GM18519 (cell line): ENCODE data around the gene ATP8A2.
"Not testable (repeated sequence)": the region's sequence is repeated elsewhere in the genome, so short reads cannot be mapped to it uniquely, and the experiment has no call there.

ENCODE experiments used
- ATAC-seq: cut with Tn5 transposase; IDR thresholded peaks from one replicate; pipeline ENCODE4 v1.9.1; 2021; ENCODE audit warnings: mild to moderate bottlenecking, moderate library complexity; ENCODE audit not compliant: unreplicated experiment, low FRiP score

ATP8A2 gene

DNA sequence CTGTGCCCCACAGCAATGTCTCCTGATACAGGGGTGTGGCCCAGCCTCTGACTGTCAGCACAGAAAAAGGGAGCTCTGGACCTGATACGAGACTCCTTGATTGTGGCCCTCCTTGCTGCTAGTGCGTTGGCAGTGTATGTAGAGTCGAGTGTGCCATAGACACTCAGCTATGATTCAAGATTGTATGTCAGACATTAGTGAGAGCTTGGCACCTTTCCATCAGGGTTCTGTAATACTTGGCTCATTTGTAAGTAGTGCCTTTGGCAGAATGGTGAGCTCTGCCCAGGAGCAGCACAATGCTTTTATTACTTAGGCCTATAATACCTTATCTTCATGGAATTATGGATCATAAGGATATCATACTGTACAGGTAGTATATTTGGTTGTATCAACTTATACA lies 83.4 kb downstream of the ATP8A2 start:
- no peak for ATAC-seq

DNA sequence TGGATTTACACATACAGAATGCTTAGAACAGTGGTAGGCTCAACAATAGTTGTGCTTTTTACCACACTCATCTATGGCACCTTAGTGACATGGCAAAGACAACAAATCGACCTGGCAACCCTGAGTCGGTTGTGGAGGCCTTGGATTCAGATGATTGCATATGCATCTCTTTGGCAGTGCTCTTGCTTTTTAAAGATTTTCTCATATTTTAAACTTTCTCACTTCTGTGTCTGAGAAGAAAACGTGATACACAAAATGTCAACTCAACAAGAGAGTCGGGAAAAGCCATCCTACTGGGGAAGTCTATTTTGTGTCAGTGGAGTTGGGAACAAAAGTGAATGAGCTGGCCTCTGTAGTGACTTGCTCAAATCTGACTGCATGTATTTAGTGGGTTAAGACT lies 85.8 kb downstream of the ATP8A2 start:
- ATAC-seq: no peak

DNA sequence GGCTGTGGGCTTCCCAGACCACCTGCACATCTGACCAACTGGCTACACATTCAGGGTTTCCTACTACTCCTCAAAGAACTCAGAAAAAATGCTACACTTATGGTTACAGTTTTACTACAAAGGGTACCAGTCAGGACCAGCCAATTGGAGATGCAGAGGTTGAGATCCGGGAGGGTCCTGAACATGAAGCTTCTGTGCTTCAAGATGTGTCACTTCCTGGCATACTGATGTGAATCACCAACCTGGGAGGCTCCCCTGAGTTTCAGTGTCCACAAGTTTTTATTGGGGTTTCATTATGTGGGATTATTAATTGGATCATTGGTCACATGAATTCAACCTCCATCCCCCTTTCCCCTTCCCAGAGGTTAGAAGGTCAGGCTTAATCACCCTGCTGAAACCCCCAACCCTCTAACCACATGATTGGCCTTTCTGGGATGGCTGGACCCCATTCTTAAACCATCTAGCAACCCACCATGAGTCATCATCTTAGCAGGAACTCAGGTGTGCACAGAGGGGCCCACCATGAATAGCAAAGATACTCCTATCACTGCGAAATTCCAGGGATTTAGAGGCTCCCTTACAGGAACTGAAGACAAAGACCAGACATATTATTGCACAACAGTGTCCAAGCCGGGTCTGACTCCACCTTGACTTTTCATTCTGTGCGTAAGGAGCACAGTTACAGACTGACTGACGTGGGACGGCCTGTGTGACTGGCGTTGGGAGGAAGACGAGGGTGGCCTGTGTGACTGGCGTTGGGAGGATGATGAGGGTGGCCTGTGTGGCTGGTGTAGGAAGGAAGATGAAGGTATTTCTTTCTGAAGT lies 90.7 kb downstream of the ATP8A2 start:
- no peak for ATAC-seq

DNA sequence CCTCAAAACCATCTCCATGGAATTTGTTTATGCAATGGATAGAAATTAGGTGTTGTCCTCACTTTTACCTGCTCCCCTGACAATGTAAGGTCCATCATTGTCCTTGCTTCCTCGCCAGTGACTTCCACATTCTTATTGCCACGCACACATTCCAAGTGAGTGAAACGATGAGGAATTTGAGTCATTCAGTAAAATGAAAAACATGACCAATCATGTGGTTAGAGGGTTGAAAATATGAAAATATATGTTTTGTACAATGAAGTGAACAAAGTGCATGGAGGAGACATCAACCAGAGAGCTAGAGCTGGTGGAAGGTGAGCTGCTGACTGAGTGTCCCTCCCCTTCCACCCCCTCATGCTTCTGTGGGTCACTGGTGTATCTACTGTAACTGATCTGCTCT lies 91.7 kb downstream of the ATP8A2 start:
- no peak for ATAC-seq

DNA sequence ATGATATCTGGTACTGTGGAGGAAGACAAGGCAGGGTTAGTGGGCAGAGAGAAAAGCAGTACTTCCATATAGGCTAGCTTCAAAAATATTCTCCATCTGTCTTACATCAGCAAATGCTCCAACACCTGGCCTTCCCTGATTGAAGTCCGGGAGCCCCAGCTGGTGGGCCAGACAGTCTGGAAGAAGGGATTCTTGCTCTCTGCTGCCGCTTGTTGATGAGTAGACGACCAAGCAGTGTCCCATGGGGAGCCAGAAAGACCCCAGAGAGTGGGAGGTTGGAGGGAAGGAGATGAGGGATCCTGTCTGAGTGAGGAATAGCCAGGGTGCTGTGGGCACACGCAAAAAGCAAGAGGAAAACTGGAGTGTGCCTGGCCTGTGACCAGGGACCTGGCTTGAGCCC lies 95.1 kb downstream of the ATP8A2 start:
- no peak for ATAC-seq

DNA sequence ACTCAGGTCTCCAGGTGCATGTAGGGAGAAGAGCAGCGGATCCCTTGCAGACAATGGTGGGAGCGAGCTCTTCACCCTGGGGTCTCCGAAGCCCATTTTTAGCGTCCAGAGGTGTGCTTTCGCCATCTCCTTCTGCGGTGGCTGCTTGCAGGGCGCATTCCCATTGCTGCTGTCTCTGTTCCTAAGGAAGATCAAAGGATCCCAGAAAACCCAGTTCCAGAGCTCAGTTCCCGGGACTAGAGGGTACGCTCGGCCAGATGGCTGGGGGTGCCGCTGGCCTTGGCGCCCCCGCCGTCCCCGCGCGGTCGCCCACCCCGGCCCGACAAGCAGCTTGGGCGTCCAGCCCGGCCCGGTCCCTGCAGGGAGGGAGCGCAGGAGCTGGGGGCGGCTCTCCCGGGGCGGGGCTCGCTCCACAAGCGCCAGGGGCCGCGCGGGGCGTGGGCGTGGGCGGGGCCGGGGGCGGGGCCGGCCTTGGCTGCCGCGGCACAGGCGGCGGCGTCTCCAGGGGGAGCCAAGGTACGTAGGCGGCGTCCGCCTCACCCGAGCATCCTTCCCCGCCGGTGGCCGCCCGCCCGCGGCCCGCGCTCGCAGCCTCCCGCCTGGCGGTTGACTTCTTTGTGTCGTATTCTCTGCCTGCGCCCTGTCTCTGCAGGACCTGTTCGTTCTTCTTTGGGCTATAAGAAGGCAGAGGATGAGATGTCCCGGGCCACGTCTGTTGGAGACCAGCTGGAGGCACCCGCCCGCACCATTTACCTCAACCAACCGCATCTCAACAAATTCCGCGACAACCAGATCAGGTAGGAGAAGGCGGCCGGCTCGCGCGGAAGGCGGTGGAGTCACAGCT lies 96.8 kb downstream of the ATP8A2 start:
- no peak for ATAC-seq

DNA sequence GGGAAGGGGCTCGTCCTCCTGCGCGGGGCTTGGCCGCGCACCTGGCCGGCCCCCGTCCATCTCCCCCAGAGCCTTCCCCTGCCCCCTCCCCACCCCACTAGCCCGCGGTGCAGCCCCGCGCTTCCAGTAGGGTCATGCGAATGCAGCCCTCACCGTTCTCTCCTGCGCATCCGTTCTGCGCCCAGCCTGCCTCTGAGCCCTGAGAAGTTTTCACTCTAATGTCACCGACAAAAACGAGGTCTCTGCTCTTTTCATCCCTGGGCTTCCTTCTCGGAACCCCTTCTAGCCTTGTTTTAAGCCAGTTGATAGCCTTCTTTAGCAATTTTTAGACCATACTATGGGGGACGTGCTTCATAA lies 97.4 kb downstream of the ATP8A2 start:
- ATAC-seq: no peak

DNA sequence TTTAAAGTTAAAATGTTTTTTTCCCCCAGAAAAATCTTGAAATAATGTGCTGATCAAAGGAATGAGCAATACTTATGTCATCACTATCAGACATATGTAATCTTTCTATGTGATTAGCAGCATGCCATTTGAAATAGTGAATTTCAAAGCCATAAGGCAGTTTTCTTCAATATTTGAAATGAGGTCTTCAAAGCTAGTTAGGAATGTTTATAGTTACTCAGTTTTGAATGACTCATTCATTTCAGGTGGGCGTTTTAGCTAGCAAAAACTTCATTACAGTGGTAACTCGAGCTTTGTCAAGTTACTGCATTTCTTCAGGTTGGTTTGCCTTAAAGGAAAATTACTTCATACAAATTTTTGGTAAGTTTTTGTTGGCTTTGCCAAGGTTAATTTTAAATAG lies 102.1 kb downstream of the ATP8A2 start:
- ATAC-seq: no peak

DNA sequence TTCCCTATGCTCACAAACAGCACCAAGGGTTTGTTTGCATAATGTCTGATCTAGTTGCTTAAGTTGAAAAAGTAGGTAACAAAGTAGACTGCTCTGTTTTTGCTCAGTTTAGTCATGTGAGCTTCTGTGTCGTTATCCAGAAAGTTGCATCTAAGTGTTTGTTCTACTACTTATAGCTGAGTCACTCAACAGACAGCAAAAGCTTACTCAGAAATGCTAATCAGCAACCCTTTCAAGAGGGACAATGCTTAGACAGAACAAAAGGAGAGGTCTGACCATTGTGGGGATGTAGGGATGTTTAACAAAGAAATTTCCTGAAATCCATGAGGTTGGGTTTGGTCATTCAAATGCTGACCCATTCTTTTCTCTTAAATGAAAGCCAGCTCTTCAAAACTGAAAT lies 106.4 kb downstream of the ATP8A2 start:
- no peak for ATAC-seq

DNA sequence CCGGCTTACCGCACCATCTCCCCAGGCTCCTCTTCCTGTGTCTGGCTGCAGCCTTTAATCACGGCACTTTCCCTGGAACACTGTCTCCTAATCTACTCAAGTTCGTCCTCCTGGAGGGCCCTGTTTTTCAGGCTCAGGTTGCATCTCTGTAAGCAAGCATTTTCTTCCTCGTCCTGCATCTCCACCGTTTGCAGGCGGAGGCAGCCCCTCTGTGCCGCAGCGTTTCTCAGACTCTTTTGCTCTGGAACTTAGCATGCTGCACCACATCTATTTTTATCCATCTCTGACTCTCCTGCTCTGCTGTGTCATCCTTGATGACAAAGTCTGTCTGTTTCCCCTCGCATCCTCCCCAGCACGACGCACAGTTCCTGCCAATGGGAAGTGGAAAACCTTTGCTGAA lies 117.5 kb downstream of the ATP8A2 start:
- ATAC-seq: no peak

DNA sequence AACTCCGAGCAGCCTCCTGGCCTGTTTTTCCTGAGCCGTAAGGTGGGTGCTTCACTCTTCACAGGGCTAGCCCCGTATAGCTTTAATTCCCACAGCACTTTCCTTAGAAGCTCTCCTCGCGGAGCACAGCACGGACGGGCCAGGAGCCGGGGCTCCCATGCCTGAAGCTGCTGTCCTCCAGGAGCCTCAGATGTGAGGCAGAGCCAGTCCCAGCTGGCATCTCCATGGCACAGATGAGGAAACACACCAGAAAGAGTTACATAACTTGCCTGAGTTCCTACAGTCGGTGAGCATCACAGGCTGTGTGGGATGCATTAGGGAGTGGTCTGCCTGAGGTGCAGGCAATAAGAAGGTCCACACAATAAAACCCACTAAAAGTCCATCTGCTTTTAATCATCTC lies 118.5 kb downstream of the ATP8A2 start:
- ATAC-seq: no peak

DNA sequence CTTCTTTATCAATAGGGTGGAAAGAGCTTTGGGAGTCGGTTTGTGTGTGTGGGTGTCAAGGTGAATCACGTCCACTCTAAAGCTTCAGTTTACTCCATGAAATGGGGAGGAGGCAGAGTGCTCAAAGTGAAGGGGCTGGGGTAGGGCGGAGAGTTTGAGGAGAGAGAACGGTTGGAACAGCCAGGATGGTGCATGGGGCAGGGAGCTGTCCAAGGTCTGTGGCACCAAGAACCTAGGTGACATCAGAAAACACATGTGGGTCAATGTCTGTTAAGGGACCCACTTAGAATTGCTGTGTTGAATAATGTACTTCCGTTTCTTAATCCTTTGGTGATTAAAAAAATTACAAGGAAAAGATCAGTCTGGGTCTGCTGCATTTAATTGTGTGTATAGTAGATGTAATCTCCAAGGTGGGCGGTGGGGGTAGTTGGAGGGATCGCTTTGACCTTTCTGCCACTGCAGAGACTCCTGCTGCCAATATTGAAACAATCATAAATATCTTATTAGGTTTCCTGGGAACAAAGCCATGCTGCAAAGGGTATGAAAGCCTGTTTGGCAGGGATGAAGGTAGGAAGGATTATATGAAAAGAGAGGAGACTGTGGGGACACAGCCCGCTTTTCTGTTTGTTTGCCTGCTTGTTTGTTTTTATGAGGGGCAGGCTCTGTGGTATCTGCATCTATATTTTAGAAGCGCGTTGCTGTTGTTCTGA lies 122.3 kb downstream of the ATP8A2 start:
- ATAC-seq: no peak

DNA sequence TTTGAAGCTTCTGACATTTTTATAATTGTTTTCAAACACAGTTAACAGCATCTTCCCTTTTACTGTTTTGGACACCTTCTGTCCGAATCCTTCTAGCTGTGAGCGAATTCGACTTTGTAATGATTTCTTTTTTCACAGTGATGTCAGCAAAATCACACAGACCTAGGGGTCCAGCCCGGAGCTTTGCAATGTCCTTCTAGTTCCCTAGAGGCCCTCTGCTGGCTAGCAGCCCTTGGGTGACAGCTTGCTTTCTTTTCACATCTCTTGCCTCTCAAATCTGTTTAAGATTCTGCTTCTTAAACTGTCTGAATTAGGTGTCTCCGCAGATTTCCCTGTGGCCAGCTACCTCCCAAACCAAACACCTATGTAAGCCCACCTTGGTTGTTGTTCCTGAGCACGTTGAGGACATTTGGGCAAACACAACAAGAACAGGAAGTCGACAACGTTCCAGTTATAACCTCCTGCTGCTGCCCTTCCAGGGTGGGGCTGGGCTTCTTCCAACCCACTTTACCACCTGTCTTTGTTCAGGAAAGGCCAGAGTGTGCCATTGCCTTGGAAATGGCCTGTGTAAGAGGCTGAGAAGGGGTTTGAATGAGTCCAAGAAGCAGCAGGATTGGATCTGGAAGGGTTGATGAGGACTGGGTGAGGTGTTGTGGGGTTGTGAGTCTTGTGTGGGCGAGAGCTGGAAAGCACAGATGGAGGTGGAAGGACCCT lies 123.1 kb downstream of the ATP8A2 start:
- no peak for ATAC-seq

DNA sequence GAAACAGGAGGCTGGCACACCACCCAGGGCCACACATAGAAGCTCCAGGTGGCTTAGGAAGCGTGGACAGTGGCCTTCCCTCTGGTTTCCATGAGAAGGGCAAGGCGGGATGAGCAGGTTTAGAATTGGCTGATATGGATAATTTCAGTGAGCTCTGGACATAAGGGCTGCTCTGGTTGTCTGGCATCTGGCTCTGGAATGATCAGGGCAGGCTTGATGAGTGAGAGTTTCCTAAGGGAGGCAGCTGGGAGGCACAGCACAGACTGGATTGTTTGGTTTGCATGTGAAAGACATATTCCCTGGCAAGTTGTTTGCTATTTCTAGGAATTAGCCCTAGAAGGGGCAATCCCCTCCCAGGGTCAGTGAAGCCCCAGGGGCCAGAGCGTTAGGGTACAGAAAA lies 129.5 kb downstream of the ATP8A2 start:
- ATAC-seq: no peak

DNA sequence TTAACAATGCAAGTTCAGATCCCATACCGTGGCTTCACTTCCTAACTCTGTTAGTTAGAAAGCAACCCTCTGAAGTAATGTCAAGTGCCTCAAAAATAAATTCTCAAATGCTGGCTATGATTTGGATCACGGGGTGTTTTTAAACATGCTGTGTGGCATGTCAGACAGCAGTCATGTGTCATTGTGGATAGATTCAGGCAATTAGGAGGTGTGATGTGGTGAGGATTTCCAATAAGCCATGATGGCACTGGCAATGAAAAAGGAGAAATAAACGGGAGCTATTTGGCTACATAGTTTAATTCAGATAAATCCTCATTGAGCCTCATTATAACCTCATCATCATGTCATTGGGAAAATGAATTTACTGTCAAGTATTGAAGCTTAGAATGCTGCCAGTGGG lies 130.3 kb downstream of the ATP8A2 start:
- no peak for ATAC-seq

DNA sequence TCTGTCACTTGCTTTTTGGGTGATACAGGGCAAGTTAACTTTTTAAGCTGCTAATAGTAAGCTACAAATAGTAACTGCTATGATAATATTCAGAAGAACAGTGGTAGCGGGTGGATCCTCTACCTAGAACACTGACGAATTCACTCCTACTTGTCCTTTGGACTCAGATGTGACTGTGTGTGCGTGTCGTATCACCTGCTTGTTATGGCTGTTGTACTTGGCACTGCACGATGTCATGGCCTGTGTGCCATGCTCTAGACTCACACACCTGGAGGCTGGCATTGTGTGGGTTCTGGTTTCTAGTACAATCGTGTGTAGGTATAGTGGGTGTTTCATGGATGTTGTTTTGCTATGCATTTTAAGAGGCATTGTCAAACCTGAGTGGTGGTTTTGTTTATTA lies 130.8 kb downstream of the ATP8A2 start:
- no peak for ATAC-seq

DNA sequence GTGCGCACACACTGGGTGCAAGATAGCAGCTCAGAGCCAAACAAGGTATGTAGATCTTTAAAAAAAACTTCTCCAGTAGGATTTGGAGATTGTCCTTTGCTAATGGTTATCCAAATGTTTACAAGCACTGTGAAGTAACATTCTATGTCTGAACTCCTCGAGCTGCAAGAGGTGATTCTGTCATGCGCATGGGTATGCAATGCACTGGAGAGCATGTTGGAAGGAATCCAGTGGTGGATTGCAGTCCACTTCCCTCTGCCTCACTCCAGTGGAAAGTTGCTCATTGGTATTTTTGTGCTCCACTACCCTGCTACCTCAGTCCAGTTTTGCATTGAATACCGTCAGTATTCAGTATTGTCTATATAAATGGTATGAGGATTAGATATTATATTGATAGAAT lies 132.1 kb downstream of the ATP8A2 start:
- no peak for ATAC-seq

DNA sequence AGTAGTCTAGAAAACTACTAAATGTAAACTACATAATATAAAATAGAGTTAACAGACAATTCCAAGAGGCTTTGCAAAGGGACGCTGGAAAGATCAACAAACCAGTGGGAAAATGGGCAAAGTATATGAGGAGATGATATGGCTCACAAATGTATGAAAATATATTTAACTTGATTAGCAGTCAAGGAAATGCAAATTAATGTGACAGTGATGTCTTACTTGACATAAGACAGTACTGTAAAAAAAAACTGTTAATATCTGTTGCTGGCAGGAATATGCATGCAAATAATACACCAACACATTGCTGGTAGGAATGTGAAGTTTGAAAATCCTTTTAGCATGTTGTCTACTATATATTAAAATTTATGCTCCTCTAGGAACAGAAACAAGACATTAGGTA lies 136.1 kb downstream of the ATP8A2 start:
- no peak for ATAC-seq

DNA sequence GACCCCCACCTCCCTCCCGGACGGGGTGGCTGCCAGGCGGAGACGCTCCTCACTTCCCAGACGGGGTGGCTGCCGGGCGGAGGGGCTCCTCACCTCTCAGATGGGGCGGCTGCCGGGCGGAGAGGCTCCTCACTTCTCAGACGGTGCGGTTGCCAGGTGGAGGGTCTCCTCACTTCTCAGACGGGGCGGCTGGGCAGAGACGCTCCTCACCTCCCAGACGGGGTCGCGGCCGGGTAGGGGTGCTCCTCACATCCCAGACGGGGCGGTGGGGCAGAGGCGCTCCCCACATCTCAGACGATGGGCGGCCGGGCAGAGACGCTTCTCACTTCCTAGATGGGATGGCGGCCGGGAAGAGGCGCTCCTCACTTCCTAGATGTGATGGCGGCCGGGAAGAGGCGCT lies 141.3 kb downstream of the ATP8A2 start:
- not testable (repeated sequence) for ATAC-seq

DNA sequence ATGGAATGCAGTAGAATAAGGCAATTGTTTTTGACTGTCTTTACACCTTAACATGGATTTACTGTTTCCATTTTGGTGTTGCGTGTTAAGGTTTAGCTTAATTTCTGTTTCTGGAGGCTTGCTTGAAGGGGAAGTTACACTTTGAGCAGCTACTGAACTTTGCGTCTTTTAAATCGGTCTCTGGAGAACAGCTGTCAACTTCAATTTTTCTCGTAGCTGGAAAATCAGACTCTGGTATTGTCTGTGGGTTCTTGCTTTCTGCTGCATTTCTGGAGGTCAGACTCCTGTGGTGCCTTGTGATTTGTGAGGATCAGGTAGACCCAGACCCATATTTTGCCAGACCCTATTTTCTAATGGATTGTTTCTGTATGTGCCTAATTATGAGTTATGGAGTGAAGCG lies 146.7 kb downstream of the ATP8A2 start:
- no peak for ATAC-seq

DNA sequence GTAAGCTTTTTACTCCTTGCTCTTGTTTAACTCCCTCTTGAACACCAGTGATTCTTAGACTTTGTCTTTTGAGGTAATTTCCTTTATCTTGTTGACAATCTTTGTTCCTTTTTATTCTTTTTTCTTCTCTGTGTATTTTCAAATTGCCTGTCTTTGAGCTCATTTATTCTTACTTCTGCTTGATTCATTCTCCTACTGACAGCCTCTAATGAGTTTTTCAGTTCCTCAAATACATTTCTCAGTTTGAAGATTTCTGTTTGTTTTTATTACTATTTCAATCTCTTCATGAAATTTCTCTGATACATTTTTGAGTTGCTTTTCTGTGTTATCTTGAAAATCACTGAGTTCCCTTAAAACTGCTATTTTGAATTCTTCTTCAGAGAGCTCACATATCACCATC lies 154.1 kb downstream of the ATP8A2 start:
- no peak for ATAC-seq
